PC-3 (cell line): Measurements from ENCODE around the gene TSPAN13.

Experiments
- CTCF ChIP-seq: fragments of 300-600 bp; sonication (generic); conservative IDR thresholded peaks from 2 replicates; pipeline ENCODE4 v1.5.1; 2017; ENCODE audit warnings: antibody characterized with exemption, low read depth, mild to moderate bottlenecking, low read length
- EZH2 ChIP-seq: fragments of 300-600 bp; sonication (generic); IDR thresholded peaks from one replicate; pipeline ENCODE4 v1.6.1; 2017; ENCODE audit warnings: antibody characterized with exemption, mild to moderate bottlenecking, low read length; ENCODE audit not compliant: unreplicated experiment
- EZH2phosphoT487 ChIP-seq: fragments of 300-600 bp; sonication (generic); IDR thresholded peaks from 2 replicates; pipeline ENCODE4 v1.6.1; 2018; ENCODE audit warnings: mild to moderate bottlenecking, antibody characterized with exemption, low read length, borderline replicate concordance

GRCh38 chr7:16753102-16753931, at the start of gene TSPAN13:
- TF ChIP-seq CTCF: no peak
- TF ChIP-seq EZH2: no peak
- TF ChIP-seq EZH2phosphoT487: no peak
